GM12864 (cell line): Measurements from ENCODE around the gene IGF2BP1.

Experiments used
- DNase-seq: peaks from one replicate; pipeline ENCODE4 v3.0.0-alpha.2; 2011; ENCODE audit warnings: low read depth
- H3K4me3 ChIP-seq: 2 replicates; pipeline ENCODE4 v1.5.1; 2011; ENCODE audit warnings: mild to moderate bottlenecking, low read depth, low read length, control low read depth
- TF ChIP-seq, protein P1 (sequence below): IDR thresholded peaks from 2 replicates; pipeline ENCODE4 v1.5.1; 2011; ENCODE audit warnings: low read depth, mild to moderate bottlenecking, moderate library complexity, low read length, control low read depth, inconsistent platforms; ENCODE audit errors: missing control alignments

Gene IGF2BP1

DNA sequence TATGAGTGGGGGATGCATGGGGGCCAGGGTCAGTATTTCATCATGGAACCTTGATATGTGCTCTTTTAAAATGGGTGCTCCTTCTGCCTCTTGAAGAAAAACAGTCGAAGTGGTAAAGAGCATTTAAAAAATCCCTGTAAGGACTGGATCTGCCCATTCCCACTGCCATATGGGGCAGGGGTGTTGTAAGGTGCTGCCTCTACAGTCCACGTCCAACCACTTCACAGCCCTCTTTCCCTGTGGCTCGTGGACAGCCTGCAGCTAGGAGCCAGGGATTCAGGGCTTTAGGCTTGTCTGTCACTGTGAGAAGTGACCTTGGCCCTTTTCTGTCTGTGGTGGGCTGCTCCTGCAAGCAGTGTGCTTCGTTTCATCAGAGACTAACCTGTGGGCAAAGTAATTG is 44.3 kb downstream of the IGF2BP1 start:
- DNase-seq, result no peak
- TF ChIP-seq, protein P1, sequence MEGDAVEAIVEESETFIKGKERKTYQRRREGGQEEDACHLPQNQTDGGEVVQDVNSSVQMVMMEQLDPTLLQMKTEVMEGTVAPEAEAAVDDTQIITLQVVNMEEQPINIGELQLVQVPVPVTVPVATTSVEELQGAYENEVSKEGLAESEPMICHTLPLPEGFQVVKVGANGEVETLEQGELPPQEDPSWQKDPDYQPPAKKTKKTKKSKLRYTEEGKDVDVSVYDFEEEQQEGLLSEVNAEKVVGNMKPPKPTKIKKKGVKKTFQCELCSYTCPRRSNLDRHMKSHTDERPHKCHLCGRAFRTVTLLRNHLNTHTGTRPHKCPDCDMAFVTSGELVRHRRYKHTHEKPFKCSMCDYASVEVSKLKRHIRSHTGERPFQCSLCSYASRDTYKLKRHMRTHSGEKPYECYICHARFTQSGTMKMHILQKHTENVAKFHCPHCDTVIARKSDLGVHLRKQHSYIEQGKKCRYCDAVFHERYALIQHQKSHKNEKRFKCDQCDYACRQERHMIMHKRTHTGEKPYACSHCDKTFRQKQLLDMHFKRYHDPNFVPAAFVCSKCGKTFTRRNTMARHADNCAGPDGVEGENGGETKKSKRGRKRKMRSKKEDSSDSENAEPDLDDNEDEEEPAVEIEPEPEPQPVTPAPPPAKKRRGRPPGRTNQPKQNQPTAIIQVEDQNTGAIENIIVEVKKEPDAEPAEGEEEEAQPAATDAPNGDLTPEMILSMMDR, result no peak
- H3K4me3 ChIP-seq, result no peak overlapping the region

DNA sequence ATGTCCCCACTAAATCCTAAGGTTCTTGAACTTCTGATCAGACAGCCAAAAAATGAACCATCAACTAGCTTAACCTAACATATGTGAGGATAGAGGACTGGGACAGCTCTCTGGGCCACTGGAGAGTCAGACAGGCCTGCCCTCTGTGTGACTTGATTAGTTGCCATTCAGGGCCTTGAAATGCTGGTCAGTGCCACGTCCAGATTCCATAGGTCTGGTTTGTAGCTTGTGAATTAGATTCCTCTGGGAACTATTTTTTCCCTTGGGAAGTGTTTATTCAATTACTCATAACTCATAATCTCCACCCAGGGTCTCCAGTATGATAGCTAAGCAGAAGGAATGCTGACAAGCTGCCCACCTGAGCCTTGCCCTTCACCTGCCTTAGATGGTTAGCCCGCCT is 48.2 kb downstream of the IGF2BP1 start:
- no peak for DNase-seq
- TF ChIP-seq, protein P1, result no peak

DNA sequence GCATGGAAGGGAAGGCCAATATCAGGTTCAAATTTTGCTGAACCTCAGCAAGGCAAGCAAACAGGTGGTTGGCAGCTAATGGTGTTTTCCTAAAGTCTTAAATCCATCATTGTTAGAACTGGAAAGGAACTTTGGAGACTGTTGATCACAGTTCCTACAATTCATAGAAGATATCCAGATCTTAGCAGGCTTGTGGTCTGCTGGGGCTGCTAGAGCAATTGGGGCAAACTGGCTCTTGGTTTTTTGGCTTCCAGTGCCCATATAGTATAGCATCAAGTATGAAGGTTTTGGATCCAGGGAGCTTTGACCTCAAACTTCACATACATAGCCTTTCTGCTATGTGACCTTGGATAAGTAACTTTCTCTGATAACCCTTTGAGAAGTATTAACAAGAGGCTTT is 49.7 kb downstream of the IGF2BP1 start:
- TF ChIP-seq, protein P1, result no peak
- H3K4me3 ChIP-seq, result no peak overlapping the region
- no peak for DNase-seq

More for the DNA sequence above, 48.2 kb downstream of the IGF2BP1 start:
- no peak overlapping the region for H3K4me3 ChIP-seq

DNA sequence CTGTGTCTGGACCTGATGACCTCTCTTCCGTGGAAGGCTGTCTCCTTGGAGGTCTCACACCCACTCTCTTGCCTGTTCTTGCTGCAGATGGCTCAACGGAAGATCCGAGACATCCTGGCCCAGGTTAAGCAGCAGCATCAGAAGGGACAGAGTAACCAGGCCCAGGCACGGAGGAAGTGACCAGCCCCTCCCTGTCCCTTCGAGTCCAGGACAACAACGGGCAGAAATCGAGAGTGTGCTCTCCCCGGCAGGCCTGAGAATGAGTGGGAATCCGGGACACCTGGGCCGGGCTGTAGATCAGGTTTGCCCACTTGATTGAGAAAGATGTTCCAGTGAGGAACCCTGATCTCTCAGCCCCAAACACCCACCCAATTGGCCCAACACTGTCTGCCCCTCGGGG is 52.1 kb downstream of the IGF2BP1 start:
- no peak for DNase-seq
- TF ChIP-seq, protein P1, result no peak
- no peak overlapping the region for H3K4me3 ChIP-seq

DNA sequence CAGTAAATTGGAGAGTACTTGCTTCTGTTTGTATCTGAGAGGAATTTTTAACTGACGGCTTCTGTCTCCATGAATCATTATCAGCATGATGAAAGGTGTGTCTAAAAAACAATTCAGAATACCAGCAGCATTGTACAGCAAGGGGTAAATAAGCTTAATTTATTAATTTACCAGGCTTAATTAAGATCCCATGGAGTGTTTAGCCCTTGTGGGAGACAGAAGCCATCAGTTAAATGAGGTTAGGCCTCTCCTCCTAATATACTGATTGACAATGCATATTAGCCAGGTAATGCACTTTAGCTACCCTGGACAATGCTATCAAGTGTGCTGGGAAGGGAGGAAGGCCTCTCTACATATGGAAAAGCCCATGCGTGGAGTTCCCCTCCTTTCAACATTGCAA is 53.4 kb downstream of the IGF2BP1 start:
- no peak for DNase-seq
- TF ChIP-seq, protein P1, result no peak
- H3K4me3 ChIP-seq, result no peak overlapping the region

DNA sequence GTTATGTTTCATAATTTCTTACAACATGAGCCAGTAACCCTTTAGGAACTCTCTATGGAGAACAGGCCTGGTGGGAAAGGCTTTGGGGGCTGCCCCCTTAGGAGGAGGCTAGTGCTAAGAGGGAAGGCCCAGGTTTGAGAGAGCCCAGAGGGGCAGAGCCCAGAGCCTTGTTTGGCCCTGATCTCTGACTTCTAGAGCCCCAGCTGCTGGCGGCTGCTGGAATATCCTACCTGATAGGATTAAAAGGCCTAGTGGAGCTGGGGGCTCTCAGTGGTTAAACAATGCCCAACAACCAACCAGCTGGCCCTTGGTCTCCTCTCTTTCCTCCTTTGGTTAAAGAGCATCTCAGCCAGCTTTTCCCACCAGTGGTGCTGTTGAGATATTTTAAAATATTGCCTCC is 54.1 kb downstream of the IGF2BP1 start:
- DNase-seq, result no peak

More for the DNA sequence above, 54.1 kb downstream of the IGF2BP1 start:
- TF ChIP-seq, protein P1, result no peak
- no peak overlapping the region for H3K4me3 ChIP-seq
